Measurements from ENCODE around the gene ME1.
A peak's percentile ranks its signal among the peaks of the same experiment; 100 is the strongest.

The ME1 gene

GRCh38 chr6:83190626-83191025 lies 240.2 kb downstream of the ME1 start:
- peak overlapping the region; percentile 56 for H3K4me2 ChIP-seq (ENCODE audit: low read depth, low read length, poor library complexity, severe bottlenecking)
- H3K9me3 ChIP-seq (ENCODE audit: insufficient read depth, low read depth, low read length), result no peaks in the 10 kb centered on the region
- H4K20me1 ChIP-seq (ENCODE audit: insufficient read depth, low read length, poor library complexity, severe bottlenecking), result peaks cover 6% of the 10 kb centered on the region
- H3K4me3 ChIP-seq (ENCODE audit: low read length, poor library complexity, severe bottlenecking), result peak overlapping the region; percentile 1
- H3K9ac ChIP-seq (ENCODE audit: low read depth, low read length, poor library complexity, severe bottlenecking), result no peak overlapping the region
- TF ChIP-seq CTCF (conservative IDR thresholded peaks at IDR 0.05; ENCODE audit: low read length) (no peak), EZH2phosphoT487 (IDR thresholded peaks at IDR 0.05; ENCODE audit: borderline replicate concordance) (no peak)
- peaks cover 42% of the 10 kb centered on the region for H3K79me2 ChIP-seq (ENCODE audit: insufficient read depth, low read length)
- H3K4me1 ChIP-seq (ENCODE audit: insufficient read depth, low read length, poor library complexity, severe bottlenecking), result peaks cover 39% of the 10 kb centered on the region
- no peaks in the 10 kb centered on the region for H3F3A ChIP-seq (ENCODE audit: low read depth)
- no peaks in the 10 kb centered on the region for H3K9me2 ChIP-seq (replicated peaks; ENCODE audit: low read depth, low read length)
- H3K27me3 ChIP-seq (ENCODE audit: insufficient read depth, low read length, poor library complexity, severe bottlenecking), result no peaks in the 10 kb centered on the region
- H2AFZ ChIP-seq (ENCODE audit: low read length), result no peak overlapping the region
- no peaks in the 10 kb centered on the region for H3K36me3 ChIP-seq (ENCODE audit: insufficient read depth, low read length)

DNA sequence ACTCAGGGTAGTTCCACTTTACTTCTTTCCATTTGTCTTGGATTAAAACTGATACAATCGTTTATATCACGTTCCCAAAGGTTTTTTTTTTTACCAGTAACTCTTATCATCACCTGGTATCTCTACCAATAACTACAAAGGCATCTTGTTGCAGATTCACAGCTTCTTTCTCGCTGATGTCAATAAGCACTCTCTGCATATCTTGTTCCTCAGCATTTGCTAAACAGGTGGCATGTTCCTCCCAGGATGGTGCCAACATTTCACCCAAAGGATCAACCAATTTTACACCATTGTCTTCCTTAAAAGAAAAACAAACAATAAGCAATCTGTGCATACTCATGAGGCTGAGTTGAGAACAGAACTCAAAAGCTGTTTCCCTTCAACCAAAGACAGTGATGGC lies 242.3 kb downstream of the ME1 start:
- Histone ChIP-seq H3K4me1 (ENCODE audit: insufficient read depth, low read length, poor library complexity, severe bottlenecking) (peaks cover 28% of the 10 kb centered on the region), H3K27me3 (ENCODE audit: insufficient read depth, low read length, poor library complexity, severe bottlenecking) (no peaks in the 10 kb centered on the region)

DNA sequence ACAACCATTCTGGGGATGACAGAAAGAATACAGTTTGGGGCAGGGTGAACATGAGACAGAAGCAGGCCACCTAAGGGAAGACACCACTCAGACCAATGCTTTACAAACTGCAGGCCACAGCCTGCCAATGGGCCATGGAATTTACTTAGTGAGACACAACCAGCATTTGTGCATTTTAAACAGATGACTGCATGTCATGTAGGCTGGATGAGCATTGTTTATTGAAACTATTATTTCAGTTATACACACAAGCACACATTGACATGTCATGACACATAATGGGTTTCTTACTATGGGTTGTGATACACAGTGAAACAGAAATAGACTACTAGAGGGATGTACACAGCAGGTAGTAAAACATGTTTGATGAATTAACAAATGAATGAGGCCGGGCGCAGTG lies 245.8 kb downstream of the ME1 start:
- Histone ChIP-seq H3K4me3 (ENCODE audit: low read length, poor library complexity, severe bottlenecking) (no peak overlapping the region), H4K20me1 (ENCODE audit: insufficient read depth, low read length, poor library complexity, severe bottlenecking) (peaks cover 6% of the 10 kb centered on the region), H2AFZ (ENCODE audit: low read length) (no peak overlapping the region), H3K9me2 (replicated peaks; ENCODE audit: low read depth, low read length) (no peaks in the 10 kb centered on the region), H3K9ac (ENCODE audit: low read depth, low read length, poor library complexity, severe bottlenecking) (no peak overlapping the region), H3K27me3 (ENCODE audit: insufficient read depth, low read length, poor library complexity, severe bottlenecking) (no peaks in the 10 kb centered on the region), H3K36me3 (ENCODE audit: insufficient read depth, low read length) (0 out of 2 replicates have a peak, but pooled peaks cover 9% of the 10 kb centered on the region), H3K9me3 (ENCODE audit: insufficient read depth, low read depth, low read length) (no peaks in the 10 kb centered on the region), H3K4me2 (ENCODE audit: low read depth, low read length, poor library complexity, severe bottlenecking) (no peak overlapping the region), H3F3A (ENCODE audit: low read depth) (no peaks in the 10 kb centered on the region), H3K79me2 (ENCODE audit: insufficient read depth, low read length) (peaks cover 11% of the 10 kb centered on the region), H3K4me1 (ENCODE audit: insufficient read depth, low read length, poor library complexity, severe bottlenecking) (peaks cover 6% of the 10 kb centered on the region)
- TF ChIP-seq EZH2phosphoT487 (IDR thresholded peaks at IDR 0.05; ENCODE audit: borderline replicate concordance) (no peak), CTCF (conservative IDR thresholded peaks at IDR 0.05; ENCODE audit: low read length) (no peak)

More for the DNA sequence above, 242.3 kb downstream of the ME1 start:
- peak overlapping the region; percentile 56 for H3K4me2 ChIP-seq (ENCODE audit: low read depth, low read length, poor library complexity, severe bottlenecking)
- no peak overlapping the region for H3K9ac ChIP-seq (ENCODE audit: low read depth, low read length, poor library complexity, severe bottlenecking)
- no peak for TF ChIP-seq CTCF (conservative IDR thresholded peaks at IDR 0.05; ENCODE audit: low read length)
- TF ChIP-seq EZH2phosphoT487 (IDR thresholded peaks at IDR 0.05; ENCODE audit: borderline replicate concordance), result no peak
- H2AFZ ChIP-seq (ENCODE audit: low read length), result no peak overlapping the region
- no peak overlapping the region for H3K4me3 ChIP-seq (ENCODE audit: low read length, poor library complexity, severe bottlenecking)
- H3K9me2 ChIP-seq (replicated peaks; ENCODE audit: low read depth, low read length), result no peaks in the 10 kb centered on the region
- H3K79me2 ChIP-seq (ENCODE audit: insufficient read depth, low read length), result peaks cover 35% of the 10 kb centered on the region
- H3F3A ChIP-seq (ENCODE audit: low read depth), result no peaks in the 10 kb centered on the region
- peaks cover 6% of the 10 kb centered on the region for H4K20me1 ChIP-seq (ENCODE audit: insufficient read depth, low read length, poor library complexity, severe bottlenecking)
- H3K9me3 ChIP-seq (ENCODE audit: insufficient read depth, low read depth, low read length), result no peaks in the 10 kb centered on the region
- no peaks in the 10 kb centered on the region for H3K36me3 ChIP-seq (ENCODE audit: insufficient read depth, low read length)
